Activated T-cell treated with anti-CD3 and anti-CD28 coated beads for 24 hours (primary cell): Measurements from ENCODE around the gene AKIRIN2.

Source experiments
- DNase-seq: peaks from one replicate; pipeline ENCODE4 v3.0.0-alpha.2; 2020; ENCODE audit warnings: low read depth

Gene AKIRIN2

DNA sequence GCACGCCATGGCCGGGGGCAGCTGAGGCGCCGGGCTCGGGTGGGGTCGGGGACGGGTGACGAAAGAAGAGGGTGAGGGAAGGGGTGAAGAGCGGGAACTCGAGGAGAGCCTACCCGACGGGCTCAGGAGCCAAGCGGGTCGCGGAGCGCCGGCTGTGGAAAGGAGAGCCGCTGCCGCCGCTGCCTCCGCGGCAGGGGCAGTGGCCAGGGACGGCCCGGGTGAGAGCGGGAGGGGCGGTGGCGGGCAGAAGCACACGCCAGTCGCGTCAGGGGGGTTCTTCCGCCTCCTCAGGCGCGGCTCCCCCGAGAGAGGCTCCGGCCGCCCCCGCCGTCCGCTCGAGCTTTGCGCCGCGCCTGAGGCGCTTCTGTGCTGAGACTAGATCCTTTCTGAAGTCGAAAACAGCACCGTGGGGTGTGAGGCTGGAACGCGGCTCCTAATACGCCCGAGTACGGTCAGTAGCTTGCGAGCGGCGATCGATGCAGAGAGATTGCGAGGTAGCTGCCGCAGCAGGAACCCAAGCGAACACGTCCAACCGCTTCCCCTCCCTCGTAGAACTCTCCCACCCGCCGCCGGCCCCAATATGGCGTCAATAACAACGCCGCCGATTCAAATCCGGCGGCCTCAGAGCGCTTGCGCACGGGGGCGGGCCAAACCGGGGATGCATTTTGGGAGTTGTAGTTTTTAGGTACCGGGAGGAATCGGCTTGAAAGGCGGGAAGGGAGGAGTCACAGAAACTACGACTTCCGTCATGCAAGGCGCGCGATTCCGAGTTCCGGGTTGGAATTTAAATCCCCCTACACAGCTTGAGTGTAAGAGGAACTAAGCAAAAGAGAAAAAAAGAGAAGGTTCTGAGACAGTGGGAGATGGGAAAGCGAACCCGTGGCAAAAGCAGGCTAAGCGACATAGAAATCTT, at the start of gene AKIRIN2:
AKIRIN2 (minus strand) TSS at position 558 of the 913 bp plus-strand sequence; CDS start at position 9, 549 bp downstream.
- peak; percentile 96 for DNase-seq

DNA sequence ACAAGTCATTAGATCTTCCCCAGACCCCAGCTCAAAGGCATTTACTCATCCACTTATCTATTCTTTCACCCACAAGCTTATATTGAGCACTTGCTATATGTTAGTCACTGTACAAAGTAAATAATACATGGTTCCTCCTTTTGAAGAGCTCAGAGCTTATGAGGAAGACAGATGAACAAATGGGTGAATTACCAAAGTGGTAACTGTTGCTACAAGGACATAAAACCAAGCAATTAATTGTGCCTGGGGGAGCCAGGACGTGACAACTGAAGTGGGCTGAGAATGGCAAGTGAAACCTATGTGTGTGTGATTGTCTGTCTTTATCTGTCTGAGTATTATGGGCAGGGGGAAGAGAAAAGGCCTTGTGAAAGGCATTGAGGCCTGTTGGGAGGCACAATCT, 45.6 kb upstream of the AKIRIN2 start:
- DNase-seq: no peak

DNA sequence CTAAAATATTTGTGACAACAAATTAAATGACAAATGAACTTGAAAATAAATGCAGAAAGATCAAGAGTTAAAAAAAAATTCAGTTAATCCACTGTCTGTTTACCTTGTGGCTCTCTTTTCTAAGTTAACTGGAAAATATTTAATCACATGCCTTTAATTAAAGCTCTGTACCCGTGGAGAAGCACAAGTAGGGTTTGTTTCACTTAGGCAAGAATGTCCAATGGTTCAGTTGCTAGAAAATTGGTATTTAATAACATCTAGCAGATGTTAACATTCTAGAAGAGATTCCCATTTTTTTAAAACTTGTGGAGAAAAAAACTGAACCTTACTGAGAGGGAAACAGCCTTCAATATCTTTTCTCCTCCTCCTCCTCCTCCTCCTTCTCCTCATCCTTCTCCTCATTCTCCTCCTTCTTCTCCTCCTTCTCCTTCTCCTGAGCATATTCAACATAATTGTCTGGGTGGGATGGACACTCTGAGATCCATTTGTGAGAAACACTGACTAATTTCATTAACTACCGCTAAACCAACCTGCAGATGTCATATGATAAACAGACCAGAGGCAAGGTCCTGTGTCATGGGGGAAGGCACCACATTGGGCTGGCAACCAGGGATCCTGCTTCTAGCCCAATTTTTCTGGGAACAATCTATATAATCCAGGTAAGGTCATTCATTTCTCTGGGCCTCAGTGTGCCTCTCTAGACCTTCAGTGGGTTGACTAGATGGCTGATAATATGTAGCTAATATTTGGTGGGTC, 44.1 kb upstream of the AKIRIN2 start:
- no peak for DNase-seq

DNA sequence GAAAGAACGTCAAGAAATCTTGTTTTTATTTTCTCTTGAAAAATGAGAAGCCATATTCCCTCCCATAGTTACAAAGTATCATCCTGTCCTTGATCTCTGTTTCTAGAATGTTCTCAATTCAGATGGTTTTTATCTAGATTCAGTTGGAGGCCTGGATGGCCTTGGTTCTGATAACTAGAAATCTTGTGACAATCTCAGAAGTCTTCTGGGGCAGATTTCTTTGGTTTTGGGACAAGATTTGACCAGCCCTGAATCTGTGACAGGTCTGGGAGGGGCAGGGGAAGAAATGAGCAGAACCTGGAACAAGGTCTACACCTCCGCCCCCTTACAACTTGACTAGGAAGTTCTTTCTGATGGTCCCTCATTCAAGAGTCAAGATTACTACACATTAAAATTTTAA, 41.4 kb upstream of the AKIRIN2 start:
- DNase-seq: no peak

DNA sequence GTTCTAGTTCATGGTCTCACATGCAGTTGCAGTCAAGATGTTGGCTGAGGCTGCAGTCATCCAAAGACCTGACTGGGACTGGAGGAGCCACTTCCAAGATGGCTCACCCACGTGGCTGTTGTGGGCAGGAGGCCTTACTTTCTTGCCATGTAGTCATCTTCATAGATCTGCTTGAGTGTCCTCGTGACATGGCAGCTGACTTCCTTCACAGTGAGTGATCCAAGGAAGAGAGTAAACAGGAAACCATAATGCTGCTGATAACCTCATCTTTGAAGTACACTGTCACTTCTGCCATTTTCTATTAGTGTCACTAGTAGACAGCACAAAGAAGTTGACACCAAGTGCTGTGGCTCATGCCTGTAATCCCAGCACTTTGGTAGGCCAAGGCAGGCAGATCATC, 40.1 kb upstream of the AKIRIN2 start:
- peak; percentile 19 for DNase-seq

DNA sequence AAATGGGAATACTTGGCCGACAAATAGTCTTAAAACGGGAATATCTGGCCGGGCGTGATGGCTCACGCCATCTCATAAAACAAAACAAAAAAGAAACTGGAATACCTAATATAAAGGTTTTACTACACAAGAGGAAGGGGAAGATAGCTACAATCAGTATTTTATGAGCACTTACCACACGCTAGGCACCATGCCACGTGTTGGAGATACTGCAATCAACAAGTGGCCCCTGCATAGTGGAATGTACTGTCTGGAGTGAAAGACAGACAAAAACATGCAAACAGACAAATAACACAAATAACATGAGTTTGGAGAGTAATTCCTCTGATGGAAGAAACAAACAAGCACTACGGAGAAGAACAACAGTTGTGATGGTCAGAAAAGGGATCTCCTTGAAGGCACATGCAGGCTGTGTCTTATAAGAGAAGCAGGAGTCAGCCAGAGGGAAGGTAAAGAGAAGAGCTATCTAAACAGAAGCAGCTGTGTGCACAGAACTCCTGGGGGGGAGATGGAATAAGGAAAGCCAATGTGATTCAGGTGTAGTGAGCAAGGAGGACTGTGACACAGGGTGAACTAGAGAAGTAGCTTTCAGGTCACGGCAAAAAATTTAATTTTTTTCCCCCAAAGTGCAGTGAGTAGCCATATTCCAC, 39.1 kb upstream of the AKIRIN2 start:
- DNase-seq: no peak

DNA sequence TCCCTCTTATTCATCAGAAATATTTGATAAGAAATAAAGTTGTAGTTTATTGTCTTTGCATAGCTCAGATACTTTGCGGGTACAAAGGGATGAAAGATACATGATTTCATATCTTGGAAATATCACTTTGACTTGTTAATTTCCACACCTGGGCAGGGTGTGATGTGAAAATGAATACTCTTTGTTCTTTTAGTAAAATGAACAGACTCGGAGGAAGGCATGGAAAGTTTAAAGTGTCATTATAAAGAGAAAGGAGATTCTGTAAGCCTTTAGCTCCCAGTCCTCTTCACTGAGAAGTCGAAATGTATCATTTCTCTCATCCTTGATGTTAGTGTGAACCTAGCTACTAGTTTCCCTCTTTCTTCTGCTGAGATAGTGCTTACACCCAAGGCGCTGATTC, 36.7 kb upstream of the AKIRIN2 start:
- no peak for DNase-seq

DNA sequence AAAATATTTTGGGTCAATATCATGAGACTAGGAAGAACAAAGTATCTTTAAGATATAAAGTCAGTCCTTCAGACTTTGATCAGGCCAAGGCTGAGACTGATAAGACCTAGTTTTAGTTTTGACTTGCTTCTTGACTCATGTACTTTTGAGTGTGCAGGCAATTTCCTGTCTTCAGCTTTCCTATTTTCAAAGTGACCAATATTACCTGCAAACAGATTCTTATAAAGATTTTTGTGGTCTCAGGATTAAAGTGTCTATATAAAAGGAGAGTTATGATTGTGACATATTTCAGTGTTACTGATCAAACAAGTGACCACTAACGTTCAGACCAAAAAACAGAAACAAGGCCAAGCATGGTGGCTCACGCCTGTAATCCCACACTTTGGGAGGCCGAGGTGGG, 36.0 kb upstream of the AKIRIN2 start:
- DNase-seq: no peak

DNA sequence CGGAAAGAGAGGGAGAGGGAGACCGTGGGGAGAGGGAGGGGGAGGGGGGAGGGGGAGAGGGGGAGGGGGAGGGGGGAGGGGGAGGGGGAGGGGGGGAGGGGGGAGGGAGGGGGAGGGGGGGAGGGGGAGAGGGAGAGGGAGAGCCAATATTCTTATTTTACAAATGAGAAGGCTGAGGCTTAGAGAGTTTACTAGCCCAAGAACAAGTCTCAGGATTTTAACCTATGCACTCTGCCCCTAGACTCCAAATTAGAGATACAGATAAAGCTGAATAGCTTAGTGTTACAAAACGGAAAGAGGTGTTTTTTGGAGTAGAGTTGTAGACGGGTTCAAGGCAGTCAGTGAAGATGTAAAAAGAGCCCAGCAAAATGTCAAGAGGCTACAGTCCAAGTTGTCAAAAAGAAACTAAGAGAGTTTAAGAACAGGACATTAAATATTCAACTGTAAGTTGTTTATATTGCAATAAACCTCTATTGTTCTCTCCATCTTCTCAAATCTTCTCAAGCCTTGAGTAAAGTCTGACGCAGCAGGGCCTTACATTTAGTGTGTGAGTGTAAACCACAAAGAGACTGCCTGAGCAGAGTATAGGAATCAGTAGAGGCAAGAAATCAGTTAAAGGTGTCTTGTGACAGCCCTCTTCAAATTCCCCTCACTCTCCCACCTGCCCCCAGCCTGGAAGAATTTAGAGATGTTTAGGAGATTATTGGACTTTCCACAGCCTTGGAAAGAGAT, 34.9 kb upstream of the AKIRIN2 start:
- no peak for DNase-seq

DNA sequence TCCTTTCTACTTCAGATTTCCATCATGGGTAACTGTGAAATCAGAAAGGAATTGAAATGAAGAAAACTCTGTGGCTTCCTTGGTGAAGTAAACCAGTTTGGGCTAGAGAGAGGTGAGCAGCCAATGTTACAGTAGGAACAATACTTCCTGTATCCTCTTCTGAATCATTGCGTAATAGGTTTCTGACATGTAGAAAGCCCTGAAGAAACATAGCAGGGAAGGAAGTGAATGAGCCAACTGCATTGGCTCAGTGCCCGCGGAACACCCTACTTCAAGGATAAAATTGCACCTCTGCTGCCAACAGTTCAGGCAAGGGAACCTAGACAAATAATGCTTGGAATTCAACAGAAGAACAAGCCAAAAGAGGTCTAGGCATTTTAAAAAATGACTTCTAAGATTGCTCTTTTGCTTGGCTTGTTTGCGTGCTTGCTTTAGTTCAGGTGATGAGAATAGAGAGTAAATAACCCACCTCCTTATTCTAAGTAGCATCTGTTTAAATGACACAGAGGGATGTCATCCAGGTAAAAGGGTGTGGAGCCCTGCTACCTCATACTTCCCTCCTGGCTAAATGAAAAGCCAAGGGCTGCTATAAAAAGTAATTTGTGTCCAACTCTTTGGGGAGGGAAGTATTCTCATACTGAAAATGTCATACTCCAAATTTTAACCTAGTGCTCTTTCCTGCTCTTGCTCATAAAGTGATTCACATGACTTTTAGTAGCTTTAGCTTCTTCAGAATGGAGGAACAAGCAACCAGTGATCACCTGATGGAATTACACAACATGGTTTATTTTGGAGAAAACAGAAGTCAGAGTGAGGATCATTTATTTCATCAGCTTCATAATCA, 30.0 kb upstream of the AKIRIN2 start:
- no peak for DNase-seq

DNA sequence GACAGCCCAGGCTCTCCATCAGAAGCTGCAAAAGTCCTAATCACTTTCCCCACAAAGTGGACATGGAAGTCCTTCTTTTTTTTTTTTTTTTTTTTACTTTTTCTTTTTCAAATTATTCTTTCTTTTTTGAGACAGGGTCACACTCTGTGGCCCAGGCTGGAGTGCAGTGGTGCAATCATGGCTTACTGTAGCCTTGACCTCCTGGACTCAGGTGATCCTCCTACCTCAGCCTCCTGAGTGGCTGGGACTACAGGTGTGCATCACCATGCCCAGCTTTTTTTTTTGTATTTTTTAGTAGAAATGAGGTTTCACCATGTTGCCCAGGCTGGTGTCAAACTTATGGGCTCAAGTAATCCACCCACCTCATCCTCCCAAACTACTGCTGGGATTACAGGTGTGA, 29.0 kb upstream of the AKIRIN2 start:
- DNase-seq: no peak

DNA sequence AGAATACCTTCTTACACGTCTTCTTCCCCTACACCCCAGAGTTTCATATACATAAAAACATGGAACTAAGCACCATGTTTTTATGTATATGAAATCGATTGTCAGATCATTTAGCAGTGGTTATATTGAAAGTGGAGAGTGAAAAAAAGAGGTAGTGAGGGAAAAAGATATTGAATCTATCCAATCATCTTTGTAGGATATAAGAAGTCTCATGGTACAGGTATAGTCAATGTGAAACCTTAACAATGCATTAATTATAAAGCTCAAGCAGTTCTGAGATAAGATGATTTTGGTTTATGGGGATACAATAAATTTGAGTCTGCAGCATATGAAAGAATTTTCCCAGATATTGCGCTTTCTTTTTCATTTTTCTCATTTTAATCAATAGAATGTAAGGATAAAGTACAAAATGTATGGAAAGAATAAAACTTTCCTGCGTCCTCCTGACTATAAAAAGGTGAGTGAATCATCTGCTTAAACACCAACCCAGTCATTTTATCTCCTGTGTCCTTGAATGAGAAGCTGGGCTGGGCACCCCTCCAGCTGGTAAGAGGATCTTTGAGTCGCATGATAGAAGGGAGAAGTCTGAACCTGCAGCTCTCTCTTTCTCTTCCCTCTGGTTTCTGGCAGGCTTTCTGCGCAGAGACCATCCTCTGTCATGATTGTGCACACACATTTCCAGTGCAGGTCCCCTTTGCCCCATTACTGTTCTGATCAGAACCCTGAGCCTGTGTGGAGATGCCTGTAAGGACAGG, 28.1 kb upstream of the AKIRIN2 start:
- no peak for DNase-seq

DNA sequence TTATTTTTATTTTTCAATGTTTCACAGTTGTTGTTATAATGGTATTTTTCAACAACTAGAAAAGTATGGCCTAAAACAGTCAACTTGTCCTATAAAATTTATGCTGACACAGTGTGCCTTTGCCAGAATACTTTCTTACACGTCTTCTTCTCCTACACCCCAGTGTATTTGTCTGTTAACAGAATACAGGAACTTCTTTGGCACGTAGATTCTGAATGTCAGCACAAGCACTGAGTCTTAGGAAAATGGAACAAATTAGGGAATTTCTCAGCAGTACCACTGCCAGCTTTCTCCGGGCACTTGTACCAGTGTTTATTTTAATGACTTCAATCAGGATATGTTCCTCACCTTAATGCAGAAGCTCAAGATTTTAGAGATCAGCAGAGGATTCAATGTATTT, 26.7 kb upstream of the AKIRIN2 start:
- no peak for DNase-seq

DNA sequence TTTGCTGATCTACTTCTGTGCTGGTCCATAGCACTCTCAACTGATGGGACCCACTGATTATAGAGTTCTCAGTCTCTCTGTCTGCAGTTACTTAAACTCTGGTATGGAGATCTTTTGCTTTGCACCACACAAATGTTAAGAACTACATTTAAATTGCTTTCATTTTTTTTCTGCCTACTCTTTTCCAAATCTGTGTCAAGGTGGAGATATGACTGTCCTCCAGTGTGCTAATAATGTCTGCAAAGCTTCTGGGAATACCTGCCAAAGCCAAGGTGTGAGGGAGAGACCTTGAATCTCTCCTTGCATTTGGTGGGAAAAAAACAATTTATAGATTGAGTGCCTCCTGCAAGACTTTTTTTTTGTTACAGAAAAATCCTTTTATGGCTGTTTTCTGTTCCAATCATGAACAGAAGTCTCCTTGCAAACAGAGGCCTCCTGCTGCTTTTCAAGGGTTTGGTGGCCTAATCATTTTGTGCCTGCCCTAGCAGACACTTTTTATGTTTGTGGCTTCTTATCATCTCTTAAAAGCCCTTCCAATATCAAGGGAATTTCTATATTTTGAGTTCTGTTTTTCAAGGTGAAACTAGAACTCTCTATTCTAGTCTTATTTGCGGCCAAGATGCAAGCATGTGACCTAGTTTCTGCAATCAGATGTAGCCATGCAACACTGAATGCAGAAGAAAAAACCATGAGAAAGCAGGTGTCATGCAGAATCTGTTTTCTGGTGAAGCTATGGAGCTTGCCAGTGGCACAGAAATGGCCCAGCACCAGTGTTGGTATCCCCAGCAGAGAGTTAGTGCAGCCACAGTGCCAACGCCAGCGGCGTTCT, 23.2 kb upstream of the AKIRIN2 start:
- no peak for DNase-seq

DNA sequence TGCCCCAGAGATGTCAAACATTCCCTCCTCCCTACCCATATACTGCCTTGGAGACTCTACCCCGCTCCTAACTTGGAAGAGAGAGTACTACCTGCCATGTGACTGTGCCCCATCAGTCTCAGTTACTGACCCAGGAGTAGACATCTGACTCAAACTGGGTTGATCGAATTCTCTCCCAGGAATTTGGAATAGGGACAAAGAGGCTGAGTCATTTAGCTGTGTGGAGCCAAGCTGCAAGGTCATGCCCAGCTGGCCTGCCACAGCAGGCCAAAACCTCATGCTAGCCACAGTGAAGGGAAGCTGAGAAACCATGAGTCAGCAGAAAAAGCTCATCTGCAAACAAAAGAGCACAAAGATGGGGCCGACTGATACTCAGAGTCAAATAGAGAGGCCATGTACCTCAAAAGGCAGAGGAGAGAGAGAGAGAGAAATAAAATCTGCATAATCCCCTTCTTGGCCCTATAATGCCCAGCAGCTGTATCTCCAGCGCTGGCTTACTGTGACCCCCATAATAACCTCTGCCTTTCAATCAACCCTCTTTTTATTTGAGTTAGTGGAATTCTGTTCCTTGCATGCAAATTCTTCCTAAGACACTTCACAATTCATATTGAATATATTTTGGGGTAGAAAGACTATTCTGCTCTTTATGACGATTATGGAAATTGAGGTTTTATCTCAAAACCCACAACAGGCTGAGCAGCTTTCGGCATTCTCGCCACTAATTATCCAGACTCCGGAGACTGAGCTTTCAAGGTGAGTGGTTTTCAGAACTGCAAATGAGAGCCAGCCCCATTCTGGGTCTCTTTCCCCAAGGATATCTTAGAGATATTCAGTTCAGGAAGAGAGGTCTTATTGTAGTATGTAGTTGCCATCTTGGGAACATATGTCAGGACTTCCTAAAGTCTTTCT, 21.4 kb upstream of the AKIRIN2 start:
- DNase-seq: no peak

DNA sequence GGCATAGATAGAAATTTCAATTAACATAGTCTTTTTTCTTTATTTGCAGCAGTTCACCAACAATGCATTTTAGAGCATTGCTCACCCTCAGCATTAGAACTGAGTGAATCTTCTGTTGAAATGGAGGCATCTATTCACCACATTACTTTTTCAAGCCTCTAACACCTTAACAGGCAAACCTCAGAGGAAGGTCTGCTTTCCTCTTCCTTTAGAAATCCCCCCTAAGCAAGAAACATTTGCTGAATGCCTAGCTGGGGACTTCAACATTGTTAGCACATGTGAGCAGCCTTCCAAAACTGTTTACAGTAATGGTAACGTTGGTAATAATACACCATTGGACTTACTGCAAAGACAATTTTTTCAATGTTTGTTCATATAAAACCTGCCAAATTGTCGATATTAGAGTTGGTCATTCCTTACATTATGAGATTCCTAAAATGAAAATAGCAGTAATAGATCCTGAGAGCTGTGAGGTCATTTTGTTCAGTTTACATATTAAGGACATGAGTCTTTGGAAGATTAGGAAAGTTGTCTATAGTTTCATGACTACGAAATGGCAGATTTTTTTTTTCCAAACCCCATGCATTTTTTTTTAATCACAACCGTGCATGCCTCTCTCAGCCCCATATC, 20.6 kb upstream of the AKIRIN2 start:
- DNase-seq: no peak

DNA sequence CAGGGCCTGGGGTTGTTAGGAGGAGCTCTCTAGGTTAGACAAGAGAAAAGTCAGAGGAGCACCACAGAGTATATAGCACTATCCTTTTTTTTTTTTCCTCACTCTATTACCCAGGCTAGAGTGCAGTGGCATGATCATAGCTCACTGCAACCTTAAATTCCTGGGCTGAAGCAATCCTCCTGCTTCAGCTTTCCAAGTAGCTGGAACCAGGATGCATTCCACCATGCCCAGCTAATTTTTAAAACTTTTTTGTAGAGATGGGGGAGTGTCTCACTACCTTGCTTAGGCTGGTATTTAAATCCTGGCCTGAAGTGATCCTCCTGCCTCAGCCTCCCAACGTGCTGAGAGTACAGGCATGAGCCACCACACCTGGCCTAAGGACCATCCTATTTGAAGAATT, 19.3 kb upstream of the AKIRIN2 start:
- DNase-seq: no peak
